Suprapubic skin (tissue), 4 donors: ENCODE data around the gene TMEM109. TPM values are rescaled to one million over a fixed set of nuclear protein-coding genes. Genes with fewer than 3 reads are reported as not detected.

Experiments
- DNase-seq, 2 donors: peaks; one replicate each; pipeline ENCODE4 v3.0.0-alpha.2; 2019; ENCODE audit warnings: low spot score in 2 of 2
- H3K27ac ChIP-seq: fragments of 200-600 bp; sonication (generic); one replicate; pipeline ENCODE4 v1.5.1; 2019
- H3K27me3 ChIP-seq: fragments of 200-600 bp; sonication (generic); one replicate; pipeline ENCODE4 v1.5.1; 2019
- H3K36me3 ChIP-seq: fragments of 200-600 bp; sonication (generic); one replicate; pipeline ENCODE4 v1.5.1; 2019
- H3K4me1 ChIP-seq: fragments of 200-600 bp; sonication (generic); one replicate; pipeline ENCODE4 v1.5.1; 2019
- H3K4me3 ChIP-seq: fragments of 200-600 bp; sonication (generic); one replicate; pipeline ENCODE4 v1.5.1; 2019; ENCODE audit warnings: mild to moderate bottlenecking
- H3K9me3 ChIP-seq: fragments of 200-600 bp; sonication (generic); one replicate; pipeline ENCODE4 v1.5.1; 2019
- CTCF ChIP-seq, 2 donors: fragments of 200-600 bp in 1 of 2; fragments of 450-650 bp in 1 of 2; sonication (generic) in 1 of 2; IDR thresholded peaks; one replicate each; pipeline ENCODE4 v1.5.1; 2016 to 2019; ENCODE audit warnings: antibody characterized with exemption in 2 of 2, mild to moderate bottlenecking in 1 of 2, moderate library complexity in 1 of 2
- EP300 ChIP-seq: sonication (generic); formaldehyde crosslinking; IDR thresholded peaks from one replicate; pipeline ENCODE4 v1.6.1; 2017; ENCODE audit warnings: antibody characterized with exemption
- POLR2A ChIP-seq, 2 donors: fragments of 450-650 bp; IDR thresholded peaks; one replicate each; pipeline ENCODE4 v1.6.1; 2017; ENCODE audit warnings: antibody characterized with exemption in 2 of 2, mild to moderate bottlenecking in 2 of 2, moderate library complexity in 2 of 2
- POLR2AphosphoS5 ChIP-seq, 3 donors: sonication (generic); formaldehyde crosslinking; IDR thresholded peaks; one replicate each; pipeline ENCODE4 v1.6.1; 2017; ENCODE audit warnings: antibody characterized with exemption in 3 of 3
- WGBS: methylation state at CpG from one replicate; pipeline ENCODE4 v1.1.5; 2018; 5-methylcytosine and 5-hydroxymethylcytosine counted together
- total RNA-seq, 4 donors: library from RNA; depleted of rRNA; stranded (reverse); fragments of >200 nt; gene quantifications; one replicate each; pipeline ENCODE4 v1.1.0, GENCODE V29; 2016

Gene TMEM109
- total RNA-seq, 4 donors from 2014 or later = 67.4 to 128 (median 110) TPM

- no peak for DNase-seq
- Histone ChIP-seq H3K36me3 (peaks cover 34% of the 10 kb centered on the region), H3K27me3 (no peaks in the 10 kb centered on the region), H3K4me1 (peaks cover 20% of the 10 kb centered on the region), H3K27ac (no peak overlapping the region), H3K4me3 (no peak overlapping the region), H3K9me3 (no peaks in the 10 kb centered on the region)
- WGBS = 85% methylated on average over 9 of the region's 9 CpGs
- TF ChIP-seq CTCF (IDR thresholded peaks at IDR 0.05) = no peak
- no peak for TF ChIP-seq EP300
- no peak for TF ChIP-seq POLR2A (IDR thresholded peaks at IDR 0.05)
- TF ChIP-seq POLR2AphosphoS5 (IDR thresholded peaks at IDR 0.05) = no peak
These were observed 24.5 kb downstream of the TMEM109 start for GRCh38 chr11:60938500-60938899.

GRCh38 chr11:60939301-60939700 is 25.3 kb downstream of the TMEM109 start:
- WGBS = 100% methylated on average over 5 of the region's 7 CpGs
- no peak overlapping the region for H3K27ac ChIP-seq
- H3K4me1 ChIP-seq = peaks cover 24% of the 10 kb centered on the region
- no peaks in the 10 kb centered on the region for H3K9me3 ChIP-seq
- no peaks in the 10 kb centered on the region for H3K27me3 ChIP-seq
- TF ChIP-seq POLR2A (IDR thresholded peaks at IDR 0.05) = no peak
- no peak for TF ChIP-seq POLR2AphosphoS5 (IDR thresholded peaks at IDR 0.05)
- no peak for TF ChIP-seq EP300
- no peak for TF ChIP-seq CTCF (IDR thresholded peaks at IDR 0.05)
- H3K36me3 ChIP-seq = peaks cover 34% of the 10 kb centered on the region
- no peak overlapping the region for H3K4me3 ChIP-seq
- no peak for DNase-seq

GRCh38 chr11:60939855-60940254 is 25.9 kb downstream of the TMEM109 start:
- no peak overlapping the region for H3K27ac ChIP-seq
- WGBS = 46% methylated on average over 2 of the region's 2 CpGs

GRCh38 chr11:60941371-60942119 is 27.6 kb downstream of the TMEM109 start:
- no peak for DNase-seq
- WGBS = 85% methylated on average over 5 of the region's 6 CpGs
- H3K9me3 ChIP-seq = no peaks in the 10 kb centered on the region
- peaks cover 34% of the 10 kb centered on the region for H3K36me3 ChIP-seq
- no peak overlapping the region for H3K27ac ChIP-seq
- TF ChIP-seq CTCF (IDR thresholded peaks at IDR 0.05) (no peak), POLR2AphosphoS5 (IDR thresholded peaks at IDR 0.05) (no peak), POLR2A (IDR thresholded peaks at IDR 0.05) (no peak), EP300 (no peak)
- H3K27me3 ChIP-seq = no peaks in the 10 kb centered on the region
- peaks cover 24% of the 10 kb centered on the region for H3K4me1 ChIP-seq
- H3K4me3 ChIP-seq = no peak overlapping the region

More at GRCh38 chr11:60939855-60940254, 25.9 kb downstream of the TMEM109 start:
- Histone ChIP-seq H3K9me3 (no peaks in the 10 kb centered on the region), H3K4me1 (peaks cover 24% of the 10 kb centered on the region), H3K36me3 (peaks cover 34% of the 10 kb centered on the region), H3K4me3 (no peak overlapping the region), H3K27me3 (no peaks in the 10 kb centered on the region)
- DNase-seq = no peak
- TF ChIP-seq POLR2AphosphoS5 (IDR thresholded peaks at IDR 0.05) (no peak), CTCF (IDR thresholded peaks at IDR 0.05) (no peak), POLR2A (IDR thresholded peaks at IDR 0.05) (no peak), EP300 (no peak)

GRCh38 chr11:60942219-60942618 is 28.3 kb downstream of the TMEM109 start:
- Histone ChIP-seq H3K27me3 (no peaks in the 10 kb centered on the region), H3K4me3 (no peak overlapping the region), H3K36me3 (peaks cover 34% of the 10 kb centered on the region), H3K9me3 (no peaks in the 10 kb centered on the region), H3K4me1 (peaks cover 24% of the 10 kb centered on the region), H3K27ac (no peak overlapping the region)
- TF ChIP-seq POLR2A (IDR thresholded peaks at IDR 0.05) (no peak), CTCF (IDR thresholded peaks at IDR 0.05) (no peak), EP300 (no peak), POLR2AphosphoS5 (IDR thresholded peaks at IDR 0.05) (no peak)
- DNase-seq = no peak
- WGBS = 86% methylated on average over 4 of the region's 4 CpGs
